Measurements from ENCODE around the gene MDFI.

DNA sequence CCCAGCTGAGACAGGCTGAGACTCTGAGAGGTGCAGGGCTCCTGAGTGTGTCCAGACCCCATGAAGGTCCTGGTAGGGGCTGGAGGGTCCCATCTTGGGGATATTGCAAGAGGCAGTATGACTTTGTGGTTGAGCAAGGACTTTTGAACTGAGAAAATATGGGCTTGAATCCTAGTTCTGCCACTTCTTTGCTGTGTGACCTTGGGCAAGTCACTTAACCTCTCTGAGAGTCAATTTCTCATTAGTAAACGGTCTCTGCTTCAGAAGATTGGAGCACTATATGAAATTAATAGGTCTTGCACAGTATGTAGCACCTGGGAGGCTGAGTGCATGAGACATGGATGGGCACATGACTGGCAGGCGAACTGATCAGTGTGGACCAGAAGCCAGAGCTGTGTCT lies 54.5 kb downstream of the MDFI start:
- no peak for TF ChIP-seq POLR2A (IDR thresholded peaks at IDR 0.05)
- TF ChIP-seq, protein P1, sequence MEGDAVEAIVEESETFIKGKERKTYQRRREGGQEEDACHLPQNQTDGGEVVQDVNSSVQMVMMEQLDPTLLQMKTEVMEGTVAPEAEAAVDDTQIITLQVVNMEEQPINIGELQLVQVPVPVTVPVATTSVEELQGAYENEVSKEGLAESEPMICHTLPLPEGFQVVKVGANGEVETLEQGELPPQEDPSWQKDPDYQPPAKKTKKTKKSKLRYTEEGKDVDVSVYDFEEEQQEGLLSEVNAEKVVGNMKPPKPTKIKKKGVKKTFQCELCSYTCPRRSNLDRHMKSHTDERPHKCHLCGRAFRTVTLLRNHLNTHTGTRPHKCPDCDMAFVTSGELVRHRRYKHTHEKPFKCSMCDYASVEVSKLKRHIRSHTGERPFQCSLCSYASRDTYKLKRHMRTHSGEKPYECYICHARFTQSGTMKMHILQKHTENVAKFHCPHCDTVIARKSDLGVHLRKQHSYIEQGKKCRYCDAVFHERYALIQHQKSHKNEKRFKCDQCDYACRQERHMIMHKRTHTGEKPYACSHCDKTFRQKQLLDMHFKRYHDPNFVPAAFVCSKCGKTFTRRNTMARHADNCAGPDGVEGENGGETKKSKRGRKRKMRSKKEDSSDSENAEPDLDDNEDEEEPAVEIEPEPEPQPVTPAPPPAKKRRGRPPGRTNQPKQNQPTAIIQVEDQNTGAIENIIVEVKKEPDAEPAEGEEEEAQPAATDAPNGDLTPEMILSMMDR (IDR thresholded peaks at IDR 0.05), result no peak

Data from uterus (tissue), 2 donors.